Prostate gland (tissue), 2 donors: ENCODE measurements around the gene PIK3C2G. TPM values are rescaled to one million over a fixed set of nuclear protein-coding genes. Genes with fewer than 3 reads are reported as not detected.

ENCODE experiments used
- DNase-seq: peaks from one replicate; pipeline ENCODE4 v3.0.0-alpha.2; 2019; ENCODE audit warnings: low spot score
- H3K27ac ChIP-seq, 2 donors: fragments of 200-600 bp; sonication (generic); 2 replicates each; pipeline ENCODE4 v1.5.1; 2017 to 2019
- H3K27me3 ChIP-seq: fragments of 200-600 bp; sonication (generic); replicated peaks from 2 replicates; pipeline ENCODE4 v1.5.1; 2019; ENCODE audit not compliant: insufficient read depth
- H3K36me3 ChIP-seq, 2 donors: fragments of 200-600 bp; sonication (generic); 1 replicate in 1 of 2; 2 replicates in 1 of 2; pipeline versions ENCODE4 v1.5.1 to v1.8.1; 2017 to 2019
- H3K4me1 ChIP-seq: fragments of 200-600 bp; sonication (generic); replicated peaks from 2 replicates; pipeline ENCODE4 v1.5.1; 2019
- H3K4me3 ChIP-seq, 2 donors: fragments of 200-600 bp; sonication (generic); 2 replicates each; pipeline ENCODE4 v1.5.1; 2017 to 2019
- H3K9me3 ChIP-seq: fragments of 200-600 bp; sonication (generic); 2 replicates; pipeline ENCODE4 v1.5.1; 2017
- POLR2A ChIP-seq: fragments of 450-650 bp; IDR thresholded peaks from one replicate; pipeline ENCODE4 v1.6.1; 2016; ENCODE audit warnings: antibody characterized with exemption, mild to moderate bottlenecking
- POLR2AphosphoS5 ChIP-seq: sonication (generic); formaldehyde crosslinking; IDR thresholded peaks from one replicate; pipeline ENCODE4 v1.6.1; 2017; ENCODE audit warnings: antibody characterized with exemption
- WGBS: methylation state at CpG from one replicate; pipeline ENCODE4 v1.1.5; 2018; 5-methylcytosine and 5-hydroxymethylcytosine counted together
- intact Hi-C: fragments of 100-400 bp; cut with DNase I; formaldehyde crosslinking; loops from one replicate; pipeline ENCODE4 v1.14.2; 2022
- total RNA-seq, 2 donors: library from RNA; depleted of rRNA; stranded (reverse); fragments of >200 nt; gene quantifications; one replicate each; pipeline ENCODE4 v1.1.0, GENCODE V29; 2016
- TF ChIP-seq, protein P1 (sequence below), 4 experiments: fragments of 200-600 bp in 2 of 4; fragments of 450-650 bp in 2 of 4; sonication (generic) in 2 of 4; IDR thresholded peaks; 1 replicate in 3 of 4; 2 replicates in 1 of 4; pipeline ENCODE4 v1.5.1; 2016 to 2019; ENCODE audit warnings: antibody characterized with exemption in 4 of 4, mild to moderate bottlenecking in 2 of 4, moderate library complexity in 2 of 4

Gene PIK3C2G
- total RNA-seq, 2 donors from 2014 or later: 1.4 to 2.1 TPM

DNA sequence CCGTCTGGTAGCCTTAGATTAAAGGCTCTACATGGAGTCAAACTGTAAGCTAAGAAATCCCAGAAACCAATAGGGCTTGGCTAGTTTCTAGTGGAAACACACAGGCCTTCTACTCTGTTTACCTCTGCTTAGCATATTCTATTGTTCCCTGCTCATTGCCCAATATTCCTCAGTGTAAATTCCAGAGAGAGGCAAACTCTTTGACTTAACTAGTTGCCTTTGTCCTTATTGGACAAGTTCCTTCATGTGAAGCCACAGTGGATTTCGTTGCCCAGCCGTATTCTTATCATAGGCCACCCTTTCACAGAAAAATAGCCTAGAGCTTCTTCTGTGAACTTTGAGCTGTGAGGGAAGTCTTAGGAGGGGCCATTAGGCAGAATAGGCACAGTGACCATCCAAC, 290.4 kb downstream of the PIK3C2G start:
- no peak overlapping the region for H3K4me3 ChIP-seq
- no peaks in the 10 kb centered on the region for H3K27me3 ChIP-seq
- H3K4me1 ChIP-seq: no peaks in the 10 kb centered on the region
- TF ChIP-seq POLR2A (no peak), POLR2AphosphoS5 (no peak)
- TF ChIP-seq, protein P1, sequence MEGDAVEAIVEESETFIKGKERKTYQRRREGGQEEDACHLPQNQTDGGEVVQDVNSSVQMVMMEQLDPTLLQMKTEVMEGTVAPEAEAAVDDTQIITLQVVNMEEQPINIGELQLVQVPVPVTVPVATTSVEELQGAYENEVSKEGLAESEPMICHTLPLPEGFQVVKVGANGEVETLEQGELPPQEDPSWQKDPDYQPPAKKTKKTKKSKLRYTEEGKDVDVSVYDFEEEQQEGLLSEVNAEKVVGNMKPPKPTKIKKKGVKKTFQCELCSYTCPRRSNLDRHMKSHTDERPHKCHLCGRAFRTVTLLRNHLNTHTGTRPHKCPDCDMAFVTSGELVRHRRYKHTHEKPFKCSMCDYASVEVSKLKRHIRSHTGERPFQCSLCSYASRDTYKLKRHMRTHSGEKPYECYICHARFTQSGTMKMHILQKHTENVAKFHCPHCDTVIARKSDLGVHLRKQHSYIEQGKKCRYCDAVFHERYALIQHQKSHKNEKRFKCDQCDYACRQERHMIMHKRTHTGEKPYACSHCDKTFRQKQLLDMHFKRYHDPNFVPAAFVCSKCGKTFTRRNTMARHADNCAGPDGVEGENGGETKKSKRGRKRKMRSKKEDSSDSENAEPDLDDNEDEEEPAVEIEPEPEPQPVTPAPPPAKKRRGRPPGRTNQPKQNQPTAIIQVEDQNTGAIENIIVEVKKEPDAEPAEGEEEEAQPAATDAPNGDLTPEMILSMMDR (IDR thresholded peaks at IDR 0.05): no peak
- no peak for DNase-seq
- no peaks in the 10 kb centered on the region for H3K9me3 ChIP-seq
- 72% methylated on average over 3 of the region's 3 CpGs for WGBS
- no peaks in the 10 kb centered on the region for H3K36me3 ChIP-seq
- intact Hi-C loops: no loop called here
- H3K27ac ChIP-seq: no peak overlapping the region

DNA sequence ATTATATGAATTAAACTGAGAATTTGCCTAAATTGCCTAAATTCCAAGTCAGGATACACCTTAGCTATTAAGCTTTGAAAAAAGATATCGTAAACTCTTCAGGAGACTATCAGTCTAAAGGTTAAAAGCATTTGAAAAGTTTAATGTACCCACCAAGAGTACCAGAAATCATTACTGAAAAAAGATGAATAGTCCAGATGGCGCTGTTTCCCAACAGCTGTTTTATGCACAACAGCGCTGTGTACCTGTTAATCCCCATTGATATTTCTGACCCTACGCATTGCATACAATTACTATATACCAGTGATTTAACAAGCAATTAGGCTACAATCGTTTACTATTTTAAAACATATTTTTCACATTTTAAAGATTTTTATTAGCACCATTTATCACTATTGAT, 291.5 kb downstream of the PIK3C2G start:
- H3K27me3 ChIP-seq: no peaks in the 10 kb centered on the region
- H3K27ac ChIP-seq: no peak overlapping the region
- TF ChIP-seq POLR2AphosphoS5 (no peak), POLR2A (no peak)
- TF ChIP-seq, protein P1 (IDR thresholded peaks at IDR 0.05): no peak
- DNase-seq: no peak
- H3K9me3 ChIP-seq: no peaks in the 10 kb centered on the region
- 94% methylated on average over 5 of the region's 5 CpGs for WGBS
- intact Hi-C loops: no loop called here
- H3K4me3 ChIP-seq: no peak overlapping the region
- H3K4me1 ChIP-seq: no peaks in the 10 kb centered on the region
- H3K36me3 ChIP-seq: no peaks in the 10 kb centered on the region

DNA sequence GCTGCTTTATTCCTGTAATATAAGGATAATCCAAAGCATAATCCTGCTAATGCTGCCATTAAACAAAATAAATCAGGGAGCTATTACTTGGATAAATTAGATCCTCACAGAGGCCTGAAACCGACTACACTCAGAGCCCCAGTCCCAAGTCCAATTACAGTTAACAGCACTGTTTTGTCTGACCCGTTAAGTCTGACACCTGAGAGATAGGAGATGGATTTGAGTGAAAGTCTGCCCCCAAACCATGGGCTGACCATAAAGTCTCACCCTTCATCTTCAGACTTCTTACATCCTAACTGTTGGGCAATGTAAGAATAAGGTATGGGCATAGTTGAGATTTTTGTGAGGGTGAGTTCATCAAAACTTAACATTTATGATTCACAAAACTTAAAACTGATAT, 294.8 kb downstream of the PIK3C2G start:
- no peaks in the 10 kb centered on the region for H3K36me3 ChIP-seq
- TF ChIP-seq POLR2AphosphoS5 (no peak), POLR2A (no peak)
- TF ChIP-seq, protein P1 (IDR thresholded peaks at IDR 0.05): no peak
- intact Hi-C loops: no loop called here
- H3K4me3 ChIP-seq: no peak overlapping the region
- no peak overlapping the region for H3K27ac ChIP-seq
- DNase-seq: no peak
- H3K27me3 ChIP-seq: no peaks in the 10 kb centered on the region
- 83% methylated on average over 2 of the region's 2 CpGs for WGBS
- H3K9me3 ChIP-seq: no peaks in the 10 kb centered on the region
- no peaks in the 10 kb centered on the region for H3K4me1 ChIP-seq

DNA sequence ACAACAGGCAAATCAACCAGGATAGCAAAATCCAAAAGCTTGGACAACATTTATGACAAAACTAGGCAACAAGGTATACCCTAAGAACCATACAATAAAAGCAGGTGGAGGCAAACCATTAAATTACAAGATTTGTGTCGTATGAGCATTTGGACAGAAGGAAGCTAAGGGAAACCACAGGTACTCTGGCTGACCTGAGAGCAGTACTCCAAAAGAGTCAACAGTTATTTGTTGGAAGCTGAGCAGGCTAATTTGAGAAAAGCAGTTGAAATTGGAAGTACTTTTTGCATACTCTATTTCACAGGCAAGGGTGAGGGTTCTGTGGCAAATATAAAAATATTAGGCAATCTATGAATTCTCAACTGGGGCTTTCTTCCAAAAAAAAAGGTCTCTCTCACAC, 297.9 kb downstream of the PIK3C2G start:
- no peaks in the 10 kb centered on the region for H3K27me3 ChIP-seq
- 74% methylated on average over 1 of the region's 1 CpG for WGBS
- TF ChIP-seq POLR2A: no peak
- no peak for TF ChIP-seq POLR2AphosphoS5
- TF ChIP-seq, protein P1 (IDR thresholded peaks at IDR 0.05): no peak

DNA sequence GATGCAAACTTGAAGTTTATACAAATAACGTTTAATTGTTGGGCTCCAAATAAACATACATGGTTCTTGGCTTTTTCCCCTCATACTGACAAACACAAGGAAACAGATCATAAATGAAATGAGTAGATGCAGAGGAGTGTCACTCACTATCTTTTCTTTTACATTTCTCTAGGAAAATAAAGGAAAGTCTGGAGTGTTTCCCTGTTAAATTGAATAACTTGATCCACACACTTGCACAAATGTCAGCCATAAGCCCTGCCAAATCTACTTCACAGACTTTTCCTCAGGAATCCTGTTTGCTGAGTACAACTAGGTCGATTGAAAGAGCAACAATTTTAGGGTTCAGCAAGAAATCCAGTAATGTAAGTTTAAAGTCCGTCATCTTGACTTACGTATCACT, 301.2 kb downstream of the PIK3C2G start:
- intact Hi-C loops: no loop called here
- Histone ChIP-seq H3K4me3 (no peak overlapping the region), H3K4me1 (no peaks in the 10 kb centered on the region), H3K27me3 (no peaks in the 10 kb centered on the region), H3K9me3 (no peaks in the 10 kb centered on the region), H3K36me3 (no peaks in the 10 kb centered on the region), H3K27ac (no peak overlapping the region)
- DNase-seq: no peak
- no peak for TF ChIP-seq POLR2AphosphoS5
- TF ChIP-seq POLR2A: no peak
- 44% methylated on average over 4 of the region's 4 CpGs for WGBS

More for the DNA sequence above, 297.9 kb downstream of the PIK3C2G start:
- intact Hi-C loops: no loop called here
- no peak for DNase-seq
- H3K36me3 ChIP-seq: no peaks in the 10 kb centered on the region
- H3K27ac ChIP-seq: no peak overlapping the region
- H3K4me3 ChIP-seq: no peak overlapping the region
- no peaks in the 10 kb centered on the region for H3K9me3 ChIP-seq
- no peaks in the 10 kb centered on the region for H3K4me1 ChIP-seq
